Lung (tissue), 12 donors: ENCODE data around the gene ZFP1. TPM values are rescaled to one million over a fixed set of nuclear protein-coding genes. Genes with fewer than 3 reads are reported as not detected.
"Not testable (repeated sequence)": the region's sequence is repeated elsewhere in the genome, so short reads cannot be mapped to it uniquely, and the experiment has no call there.

Source experiments
- ATAC-seq: fragments of 200-7000 bp; cut with Tn5 transposase; one replicate; pipeline ENCODE4 v1.9.1; 2020; ENCODE audit warnings: moderate number of reproducible peaks; ENCODE audit not compliant: insufficient read depth, low FRiP score
- DNase-seq, 3 donors: peaks; one replicate each; pipeline ENCODE4 v3.0.0-alpha.2; 2013 to 2017
- H3K27ac ChIP-seq, 2 donors: one replicate each; pipeline ENCODE4 v1.5.1; 2013; ENCODE audit warnings: mild to moderate bottlenecking in 2 of 2, moderate library complexity in 2 of 2, control low read depth in 1 of 2, inconsistent platforms in 1 of 2, low read depth in 1 of 2, low read length in 1 of 2
- H3K27me3 ChIP-seq, 3 donors: one replicate each; pipeline ENCODE4 v1.5.1; 2013; ENCODE audit warnings: low read length in 2 of 3; ENCODE audit not compliant: control insufficient read depth in 3 of 3, insufficient read depth in 3 of 3
- H3K36me3 ChIP-seq, 4 donors: one replicate each; pipeline ENCODE4 v1.5.1; 2013; ENCODE audit warnings: low read length in 4 of 4, mild to moderate bottlenecking in 1 of 4, moderate library complexity in 1 of 4; ENCODE audit not compliant: control insufficient read depth in 4 of 4, insufficient read depth in 4 of 4
- H3K4me1 ChIP-seq, 5 donors: one replicate each; pipeline ENCODE4 v1.5.1; 2013; ENCODE audit warnings: low read length in 5 of 5, mild to moderate bottlenecking in 2 of 5, moderate library complexity in 1 of 5; ENCODE audit not compliant: control insufficient read depth in 5 of 5, insufficient read depth in 5 of 5
- H3K4me3 ChIP-seq: one replicate; pipeline ENCODE4 v1.5.1; 2013; ENCODE audit warnings: mild to moderate bottlenecking, control low read depth, moderate library complexity
- H3K9ac ChIP-seq, 2 donors: one replicate each; pipeline ENCODE4 v1.5.1; 2013; ENCODE audit warnings: low read length in 2 of 2, control low read depth in 1 of 2; ENCODE audit not compliant: insufficient read depth in 1 of 2
- H3K9me3 ChIP-seq, 4 donors: one replicate each; pipeline ENCODE4 v1.5.1; 2013; ENCODE audit warnings: low read length in 3 of 4, mild to moderate bottlenecking in 1 of 4, moderate library complexity in 1 of 4; ENCODE audit not compliant: control insufficient read depth in 4 of 4, insufficient read depth in 3 of 4
- CTCF ChIP-seq: IDR thresholded peaks from 2 replicates; pipeline ENCODE4 v1.5.1; 2012; ENCODE audit warnings: mild to moderate bottlenecking; ENCODE audit errors: control extremely low read depth, extremely low read depth
- WGBS, 2 donors: extraction: QIAGEN DNeasy Blood & Tissue Kit; methylation state at CpG; one replicate each; pipeline ENCODE4 v1.1.7; 2013; 5-methylcytosine and 5-hydroxymethylcytosine counted together
- polyA plus RNA-seq, 2 donors: library from polyadenylated mRNA; stranded (reverse); fragments of 200-250 nt; gene quantifications; one replicate each; pipeline ENCODE4 v1.2.1, GENCODE V29; 2013
- total RNA-seq, 2 donors: library from RNA; depleted of rRNA in 1 of 2; stranded (reverse); fragments of >200 nt in 1 of 2; gene quantifications; one replicate each; pipeline ENCODE4 v1.2.1, GENCODE V29; 2014 to 2021
- donor health status: control.
- donor health status: control.
- donor health status: Bipolar disorder and iron deficiency.
- donor health status: healthy.
- donor health status: DM: yes; HTN: yes; CAD: no.

The ZFP1 gene
- total and polyA plus RNA-seq, 4 donors: 3.3 to 18.4 (median 6.1) TPM

GRCh38 chr16:75203096-75203495 is 54.8 kb downstream of the ZFP1 start:
- ATAC-seq (no peak), DNase-seq (no peak)
- Histone ChIP-seq H3K4me3 (no peak overlapping the region), H3K9me3 (no peaks in the 10 kb centered on the region), H3K27me3 (no peaks in the 10 kb centered on the region), H3K9ac (no peak overlapping the region), H3K4me1 (peaks cover 0 to 3% (median 0%) of the 10 kb centered on the region in 5 donors), H3K27ac (no peak overlapping the region), H3K36me3 (no peaks in the 10 kb centered on the region)
- WGBS, 2 donors: 91 to 96% methylated on average over 12 of the region's 12 CpGs
- TF ChIP-seq CTCF: no peak

GRCh38 chr16:75203667-75204409 is 55.5 kb downstream of the ZFP1 start:
- TF ChIP-seq CTCF: no peak
- Histone ChIP-seq H3K27me3 (no peaks in the 10 kb centered on the region), H3K27ac (no peak overlapping the region), H3K4me1 (no peaks in the 10 kb centered on the region), H3K36me3 (no peaks in the 10 kb centered on the region), H3K9me3 (no peaks in the 10 kb centered on the region), H3K4me3 (no peak overlapping the region), H3K9ac (no peak overlapping the region)
- ATAC-seq: no peak
- WGBS, 2 donors: 78 to 84% methylated on average over 12 to 13 of the region's 13 CpGs
- no peak for DNase-seq

- H3K9me3 ChIP-seq: no peaks in the 10 kb centered on the region
- H3K4me3 ChIP-seq: no peak overlapping the region
- H3K27ac ChIP-seq: no peak overlapping the region
- TF ChIP-seq CTCF: no peak
- 96% methylated on average over 4 to 6 of the region's 6 CpGs for WGBS, 2 donors
- no peaks in the 10 kb centered on the region for H3K36me3 ChIP-seq
- H3K27me3 ChIP-seq: no peaks in the 10 kb centered on the region
- H3K9ac ChIP-seq: no peak overlapping the region
- no peak for ATAC-seq
- no peaks in the 10 kb centered on the region for H3K4me1 ChIP-seq
- no peak for DNase-seq
Measured at GRCh38 chr16:75204410-75204758, 56.1 kb downstream of the ZFP1 start.

- H3K9ac ChIP-seq, H3K9me3 ChIP-seq, H3K36me3 ChIP-seq, H3K27ac ChIP-seq, H3K4me3 ChIP-seq, DNase-seq, H3K27me3 ChIP-seq, H3K4me1 ChIP-seq, ATAC-seq: not testable (repeated sequence)
- WGBS, 2 donors: no CpG with 5 or more reads among the region's 20 CpGs
Measured at GRCh38 chr16:75204905-75205304, 56.6 kb downstream of the ZFP1 start.

GRCh38 chr16:75205438-75205837 is 57.1 kb downstream of the ZFP1 start:
- not testable (repeated sequence) for H3K36me3 ChIP-seq, H3K4me3 ChIP-seq, H3K4me1 ChIP-seq, H3K27ac ChIP-seq, H3K9me3 ChIP-seq, ATAC-seq, DNase-seq, H3K27me3 ChIP-seq, H3K9ac ChIP-seq
- 88 to 98% methylated on average over 6 to 10 of the region's 19 CpGs for WGBS, 2 donors

- H3K36me3 ChIP-seq, H3K27me3 ChIP-seq, H3K4me1 ChIP-seq, H3K9ac ChIP-seq, H3K4me3 ChIP-seq, H3K9me3 ChIP-seq, ATAC-seq, H3K27ac ChIP-seq, DNase-seq: not testable (repeated sequence)
- 77 to 89% methylated on average over 17 to 20 of the region's 25 CpGs for WGBS, 2 donors
Measured at GRCh38 chr16:75205961-75206748, 57.8 kb downstream of the ZFP1 start.
